ENCODE measurements around the gene STK10.

Gene STK10

GRCh38 chr5:172194985-172195774 is 7.2 kb upstream of the STK10 start:
- ChIA-PET CTCF (interaction anchor here (0.7 kb wide), 1 partner anchor 8 kb away, joined by 3 read pairs; no protein-coding TSS in a partner anchor), POLR2A (interaction anchor here (1.0 kb wide), 1 partner anchor 88 kb away, joined by 3 read pairs; no protein-coding TSS in a partner anchor)
- no peak for TF ChIP-seq BHLHE40 (IDR thresholded peaks at IDR 0.05; ENCODE audit: borderline replicate concordance)
- TF ChIP-seq CTBP1 (IDR thresholded peaks at IDR 0.05; ENCODE audit: borderline replicate concordance): no peak
- no peak for TF ChIP-seq LEF1 (IDR thresholded peaks at IDR 0.05; ENCODE audit: borderline replicate concordance)
- no peak for TF ChIP-seq HDGF (IDR thresholded peaks at IDR 0.05; ENCODE audit: borderline replicate concordance)
- no peak for TF ChIP-seq FOXA1 (IDR thresholded peaks at IDR 0.05)
- TF ChIP-seq ELF4 (IDR thresholded peaks at IDR 0.05): no peak
- no peak for TF ChIP-seq L3MBTL2 (conservative IDR thresholded peaks at IDR 0.05)
- TF ChIP-seq TARDBP (IDR thresholded peaks at IDR 0.05): no peak
- no peak for TF ChIP-seq NFRKB (IDR thresholded peaks at IDR 0.05)
- no peak for TF ChIP-seq FOXM1 (IDR thresholded peaks at IDR 0.05; ENCODE audit: borderline replicate concordance)
- no peak for TF ChIP-seq ZNF384 (IDR thresholded peaks at IDR 0.05)
- no peak for TF ChIP-seq SUZ12 (IDR thresholded peaks at IDR 0.05)
- TF ChIP-seq FOXK2 (IDR thresholded peaks at IDR 0.05): no peak
- TF ChIP-seq SP1 (IDR thresholded peaks at IDR 0.05): no peak
- TF ChIP-seq ARNT (IDR thresholded peaks at IDR 0.05): no peak
- peak; percentile 50 for DNase-seq (ENCODE audit: extremely low spot score)

- CTCF ChIA-PET: no interaction called here
- POLR2A ChIA-PET: interaction anchor here (1.0 kb wide), 1 partner anchor 89 kb away, joined by 3 read pairs; no protein-coding TSS in a partner anchor
- TF ChIP-seq SP1 (IDR thresholded peaks at IDR 0.05) (no peak), ZNF384 (IDR thresholded peaks at IDR 0.05) (no peak), NFRKB (IDR thresholded peaks at IDR 0.05) (no peak), PKNOX1 (IDR thresholded peaks at IDR 0.05) (no peak), FOXA1 (IDR thresholded peaks at IDR 0.05) (no peak), L3MBTL2 (conservative IDR thresholded peaks at IDR 0.05) (no peak), FOXM1 (IDR thresholded peaks at IDR 0.05; ENCODE audit: borderline replicate concordance) (no peak), HDGF (IDR thresholded peaks at IDR 0.05; ENCODE audit: borderline replicate concordance) (no peak), ARNT (IDR thresholded peaks at IDR 0.05) (no peak), LEF1 (IDR thresholded peaks at IDR 0.05; ENCODE audit: borderline replicate concordance) (no peak), FOXK2 (IDR thresholded peaks at IDR 0.05) (no peak), TARDBP (IDR thresholded peaks at IDR 0.05) (no peak), CTBP1 (IDR thresholded peaks at IDR 0.05; ENCODE audit: borderline replicate concordance) (no peak), ELF4 (IDR thresholded peaks at IDR 0.05) (no peak), BHLHE40 (IDR thresholded peaks at IDR 0.05; ENCODE audit: borderline replicate concordance) (no peak), SUZ12 (IDR thresholded peaks at IDR 0.05) (no peak)
- DNase-seq (ENCODE audit: extremely low spot score): no peak
Measured at GRCh38 chr5:172193872-172194271, 5.8 kb upstream of the STK10 start, which contains the start of gene EFCAB9. EFCAB9 (plus strand) TSS chr5:172194172; CDS start chr5:172194173, 1 bp downstream.

- ChIA-PET POLR2A (interaction anchor here (0.6 to 3.1 kb wide), 3 partner anchors 93 to 138 kb away, joined by 3 to 20 read pairs (median 4); partner anchors contain the start of gene UBTD2), CTCF (interaction anchor here (1.0 to 1.1 kb wide), 2 partner anchors 13 to 91 kb away, joined by 3 to 4 read pairs; no protein-coding TSS in a partner anchor)
- no peak for DNase-seq (ENCODE audit: extremely low spot score)
- TF ChIP-seq CTBP1 (IDR thresholded peaks at IDR 0.05; ENCODE audit: borderline replicate concordance): no peak
- no peak for TF ChIP-seq SUZ12 (IDR thresholded peaks at IDR 0.05)
- no peak for TF ChIP-seq NFRKB (IDR thresholded peaks at IDR 0.05)
- no peak for TF ChIP-seq TARDBP (IDR thresholded peaks at IDR 0.05)
- TF ChIP-seq FOXA1 (IDR thresholded peaks at IDR 0.05): no peak
- TF ChIP-seq SP1 (IDR thresholded peaks at IDR 0.05): no peak
- no peak for TF ChIP-seq ELF4 (IDR thresholded peaks at IDR 0.05)
- TF ChIP-seq FOXK2 (IDR thresholded peaks at IDR 0.05): no peak
- TF ChIP-seq PKNOX1 (IDR thresholded peaks at IDR 0.05): no peak
- TF ChIP-seq HDGF (IDR thresholded peaks at IDR 0.05; ENCODE audit: borderline replicate concordance): no peak
- no peak for TF ChIP-seq ZNF384 (IDR thresholded peaks at IDR 0.05)
Measured at GRCh38 chr5:172189693-172190296, 1.8 kb upstream of the STK10 start.

- ChIA-PET CTCF (interaction anchor here (0.7 to 1.4 kb wide), 8 partner anchors 9 to 104 kb away, joined by 3 to 10 read pairs (median 4); no protein-coding TSS in a partner anchor), POLR2A (interaction anchor here (0.6 to 3.1 kb wide), 6 partner anchors 11 to 248 kb away, joined by 3 to 20 read pairs (median 4); partner anchors contain the start of gene UBTD2)
- DNase-seq (ENCODE audit: extremely low spot score): no peak
- no peak for TF ChIP-seq FOXM1 (IDR thresholded peaks at IDR 0.05; ENCODE audit: borderline replicate concordance)
- no peak for TF ChIP-seq SP1 (IDR thresholded peaks at IDR 0.05)
- TF ChIP-seq NFRKB (IDR thresholded peaks at IDR 0.05): no peak
- TF ChIP-seq CTBP1 (IDR thresholded peaks at IDR 0.05; ENCODE audit: borderline replicate concordance): no peak
- TF ChIP-seq ZNF384 (IDR thresholded peaks at IDR 0.05): no peak
Measured at GRCh38 chr5:172188893-172189692, 1.1 kb upstream of the STK10 start.
